Naive thymus-derived CD4-positive, alpha-beta T cell (primary cell): ENCODE results near the gene PTPRF. TPM values are rescaled to one million over a fixed set of nuclear protein-coding genes. Genes with fewer than 3 reads are reported as not detected.
"Not testable (repeated sequence)": the region's sequence is repeated elsewhere in the genome, so short reads cannot be mapped to it uniquely, and the experiment has no call there.

ENCODE experiments used
- ATAC-seq: fragments of 150-1000 bp; cut with Tn5 transposase; 2 replicates; pipeline ENCODE4 v1.10.0; 2021; ENCODE audit warnings: mild to moderate bottlenecking, moderate library complexity
- CTCF ChIA-PET: fragments of 350-600 bp; sonication (Branson Sonifier 250); formaldehyde crosslinking; loops from one replicate; lab custom pipeline; 2021; ENCODE audit warnings: antibody characterized with exemption; lab: Charles Lee
- POLR2A ChIA-PET: fragments of 350-600 bp; sonication (Branson Sonifier 250); formaldehyde crosslinking; loops from one replicate; lab custom pipeline; 2021; ENCODE audit warnings: antibody characterized with exemption, inconsistent platforms; lab: Charles Lee
- DNase-seq, 9 donors: peaks; one replicate each; pipeline versions ENCODE4 v3.0.0 to v3.0.0-alpha.2; 2020 to 2022; ENCODE audit warnings: mixed read lengths in 1 of 9
- H3K27ac ChIP-seq: one replicate; pipeline ENCODE4 v1.7.0; 2013; ENCODE audit warnings: mild to moderate bottlenecking, low read depth, low read length, moderate library complexity
- H3K27me3 ChIP-seq, 2 donors: one replicate each; pipeline ENCODE4 v1.7.0; 2013; ENCODE audit warnings: low read length in 2 of 2, mild to moderate bottlenecking in 2 of 2, moderate library complexity in 2 of 2; ENCODE audit not compliant: control insufficient read depth in 2 of 2, insufficient read depth in 2 of 2
- H3K36me3 ChIP-seq, 3 experiments: 1 replicate in 2 of 3; 2 replicates in 1 of 3; pipeline ENCODE4 v1.7.0; 2013; ENCODE audit warnings: low read length in 3 of 3, mild to moderate bottlenecking in 3 of 3, moderate library complexity in 1 of 3; ENCODE audit not compliant: insufficient read depth in 3 of 3, control insufficient read depth in 2 of 3
- H3K4me1 ChIP-seq, 2 donors: one replicate each; pipeline ENCODE4 v1.7.0; 2013; ENCODE audit warnings: low read length in 2 of 2, mild to moderate bottlenecking in 2 of 2, moderate library complexity in 1 of 2; ENCODE audit not compliant: control insufficient read depth in 2 of 2, insufficient read depth in 2 of 2
- H3K4me3 ChIP-seq: 2 replicates; pipeline ENCODE4 v1.7.0; 2013; ENCODE audit warnings: mild to moderate bottlenecking, low read length
- H3K9me3 ChIP-seq, 3 experiments: 1 replicate in 2 of 3; 2 replicates in 1 of 3; pipeline ENCODE4 v1.7.0; 2013; ENCODE audit warnings: low read length in 3 of 3; ENCODE audit not compliant: control insufficient read depth in 2 of 3
- H3K27ac Mint-ChIP-seq, 9 donors: one replicate each; pipeline ENCODE4 v1.8.0; 2020 to 2022; ENCODE audit warnings: mixed read lengths in 9 of 9, mild to moderate bottlenecking in 8 of 9, moderate library complexity in 5 of 9, inconsistent platforms in 2 of 9
- H3K27me3 Mint-ChIP-seq, 5 donors: one replicate each; pipeline ENCODE4 v1.8.0; 2021 to 2022; ENCODE audit warnings: mixed read lengths in 5 of 5, mild to moderate bottlenecking in 1 of 5
- H3K36me3 Mint-ChIP-seq, 5 donors: one replicate each; pipeline ENCODE4 v1.8.0; 2020 to 2022; ENCODE audit warnings: mixed read lengths in 5 of 5, mild to moderate bottlenecking in 3 of 5, inconsistent platforms in 1 of 5
- H3K4me1 Mint-ChIP-seq, 7 donors: one replicate each; pipeline ENCODE4 v1.8.0; 2020 to 2022; ENCODE audit warnings: mixed read lengths in 7 of 7, mild to moderate bottlenecking in 3 of 7, inconsistent platforms in 1 of 7
- H3K4me3 Mint-ChIP-seq, 10 donors: one replicate each; pipeline ENCODE4 v1.8.0; 2020 to 2022; ENCODE audit warnings: mild to moderate bottlenecking in 10 of 10, mixed read lengths in 10 of 10, moderate library complexity in 6 of 10, inconsistent platforms in 2 of 10
- H3K9me3 Mint-ChIP-seq, 11 donors: one replicate each; pipeline ENCODE4 v1.8.0; 2020 to 2022; ENCODE audit warnings: mixed read lengths in 11 of 11, mild to moderate bottlenecking in 4 of 11, inconsistent platforms in 1 of 11, moderate library complexity in 1 of 11
- intact Hi-C, 2 donors: fragments of 100-400 bp; cut with micrococcal nuclease; formaldehyde crosslinking; loops; one replicate each; pipeline ENCODE4 v1.15.1; 2023
- polyA plus RNA-seq, 2 donors: library from polyadenylated mRNA; unstranded; fragments of 300-500 nt; fragmentation: Illumina TruSeq; gene quantifications; one replicate each; pipeline ENCODE4 v1.2.3, GENCODE V29; 2021
- total RNA-seq, 6 experiments: library from RNA in 5 of 6; stranded (reverse) in 5 of 6; gene quantifications; 1 replicate in 5 of 6; 2 replicates in 1 of 6; pipeline ENCODE4 v1.2.3 and lab custom pipeline; 2021 to 2026

The PTPRF gene
- total and polyA plus RNA-seq, 7 experiments from 2014 or later = 0.49 to 2.3 (median 1.8) TPM; not detected in 4

DNA sequence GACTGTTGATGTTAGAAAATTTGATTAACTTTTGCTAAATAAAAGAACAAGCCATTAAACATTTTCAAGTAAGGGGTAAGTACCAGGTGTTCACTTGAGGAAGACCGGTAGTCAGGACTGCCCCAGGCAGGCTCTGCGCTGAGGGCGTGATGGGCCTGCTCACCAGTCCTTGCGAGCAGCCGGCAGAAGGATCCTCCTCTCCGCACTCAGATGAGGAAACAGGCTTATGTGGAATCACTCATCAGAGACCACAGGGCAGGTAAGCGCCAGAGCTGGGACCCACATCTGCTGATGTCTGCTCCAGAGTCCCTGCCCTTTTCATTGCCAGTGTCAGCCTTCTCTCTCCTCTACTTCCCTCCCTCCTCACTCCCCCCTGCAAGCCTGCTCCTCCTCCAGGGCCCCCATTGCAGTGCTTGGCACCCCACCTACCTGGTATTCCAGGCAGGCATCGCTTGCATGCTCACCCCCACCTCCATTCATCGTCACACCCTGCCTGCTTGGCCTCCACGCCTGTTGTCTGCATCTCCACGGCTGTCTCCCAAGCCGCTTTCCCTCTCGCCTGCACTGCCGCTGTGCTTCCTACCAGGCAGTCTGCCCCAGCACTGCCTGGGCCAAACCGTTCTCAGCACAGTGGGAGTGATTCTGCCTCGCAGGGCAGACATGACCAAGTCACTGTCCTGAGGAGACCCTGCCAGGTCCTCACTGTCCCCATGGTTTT, 94.5 kb downstream of the PTPRF start:
- DNase-seq = no peak
- no peaks in the 10 kb centered on the region for H3K9me3 ChIP-seq
- H3K27me3 ChIP-seq = no peaks in the 10 kb centered on the region
- Mint-ChIP-seq H3K27ac (no peak overlapping the region), H3K4me3 (no peak overlapping the region), H3K27me3 (peaks cover 0 to 4% (median 4%) of the 10 kb centered on the region in 5 donors), H3K9me3 (peaks cover 0 to 4% (median 0%) of the 10 kb centered on the region in 11 donors), H3K36me3 (peaks cover 0 to 3% (median 0%) of the 10 kb centered on the region in 5 donors), H3K4me1 (no peaks in the 10 kb centered on the region)
- no peak overlapping the region for H3K27ac ChIP-seq
- H3K4me1 ChIP-seq = no peaks in the 10 kb centered on the region
- intact Hi-C loops = no loop called here
- no peaks in the 10 kb centered on the region for H3K36me3 ChIP-seq
- ChIA-PET CTCF (no interaction called here), POLR2A (no interaction called here)
- H3K4me3 ChIP-seq = no peak overlapping the region
- ATAC-seq = no peak

DNA sequence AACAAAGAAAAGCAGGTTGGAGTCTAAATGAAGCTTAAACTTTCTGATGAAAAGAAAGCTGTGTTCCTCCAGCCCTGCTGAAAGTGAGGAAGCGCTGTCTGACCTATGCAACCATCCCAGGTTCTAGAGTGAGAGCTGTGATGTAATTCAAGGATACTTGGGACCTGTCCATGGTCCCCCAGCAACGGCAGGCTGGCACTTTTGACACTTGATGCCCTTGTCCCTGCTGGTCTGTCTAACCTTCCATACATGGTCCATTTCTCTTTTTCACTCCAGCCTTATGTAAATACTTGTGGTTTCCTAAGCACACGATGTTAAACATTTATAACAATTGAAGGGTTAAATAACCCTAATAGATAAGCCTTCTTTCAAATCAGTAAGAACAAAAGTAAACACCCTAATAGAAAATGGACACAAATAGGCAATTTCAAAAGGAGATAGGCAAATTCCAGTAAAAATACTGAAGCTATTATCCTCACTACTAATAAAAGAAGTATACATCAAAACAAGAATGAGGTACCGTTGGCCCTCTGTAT, 101.5 kb downstream of the PTPRF start:
- POLR2A ChIA-PET = no interaction called here
- H3K4me1 ChIP-seq = no peaks in the 10 kb centered on the region
- H3K4me1 Mint-ChIP-seq = no peaks in the 10 kb centered on the region

DNA sequence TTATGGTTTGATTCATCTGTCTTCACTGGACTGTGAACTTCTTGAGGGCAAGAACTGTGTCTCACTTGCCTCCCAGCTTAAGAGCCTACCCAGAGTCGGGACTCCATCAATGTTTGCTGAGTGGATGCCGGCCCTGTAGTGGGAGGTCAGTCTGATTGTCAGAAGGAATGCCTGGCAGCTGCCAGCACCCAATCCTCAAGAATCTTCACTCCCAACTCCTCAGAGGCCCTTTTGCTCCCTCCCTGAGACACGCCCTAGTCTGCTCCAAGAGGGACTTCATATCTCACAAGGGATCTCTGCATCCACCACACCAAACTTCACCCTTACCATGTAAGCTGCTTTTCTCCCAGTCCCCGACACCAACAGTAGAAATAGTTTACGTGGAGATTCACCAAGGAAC, 104.0 kb downstream of the PTPRF start:
- Histone ChIP-seq H3K27me3 (no peaks in the 10 kb centered on the region), H3K27ac (no peak overlapping the region), H3K36me3 (no peaks in the 10 kb centered on the region), H3K4me3 (no peak overlapping the region), H3K9me3 (no peaks in the 10 kb centered on the region), H3K4me1 (no peaks in the 10 kb centered on the region)
- intact Hi-C loops = no loop called here
- peaks cover 0 to 2% (median 0%) of the 10 kb centered on the region in 11 donors for H3K9me3 Mint-ChIP-seq
- H3K4me1 Mint-ChIP-seq = no peaks in the 10 kb centered on the region
- ChIA-PET CTCF (no interaction called here), POLR2A (no interaction called here)
- ATAC-seq (no peak), DNase-seq (no peak)
- no peak overlapping the region for H3K4me3 Mint-ChIP-seq
- H3K27me3 Mint-ChIP-seq = peaks cover 0 to 7% (median 0%) of the 10 kb centered on the region in 5 donors
- peaks cover 0 to 2% (median 0%) of the 10 kb centered on the region in 5 donors for H3K36me3 Mint-ChIP-seq
- H3K27ac Mint-ChIP-seq = no peak overlapping the region

More for the DNA sequence above, 101.5 kb downstream of the PTPRF start:
- CTCF ChIA-PET = no interaction called here
- H3K27me3 Mint-ChIP-seq = peaks cover 0 to 7% (median 0%) of the 10 kb centered on the region in 5 donors
- peaks cover 0 to 4% (median 0%) of the 10 kb centered on the region in 11 donors for H3K9me3 Mint-ChIP-seq
- Histone ChIP-seq H3K9me3 (no peaks in the 10 kb centered on the region), H3K27me3 (no peaks in the 10 kb centered on the region), H3K4me3 (no peak overlapping the region), H3K36me3 (no peaks in the 10 kb centered on the region), H3K27ac (no peak overlapping the region)
- no peak for ATAC-seq
- H3K36me3 Mint-ChIP-seq = peaks cover 0 to 3% (median 0%) of the 10 kb centered on the region in 5 donors
- H3K4me3 Mint-ChIP-seq = no peak overlapping the region
- H3K27ac Mint-ChIP-seq = no peak overlapping the region
- DNase-seq = no peak
- intact Hi-C loops = no loop called here

DNA sequence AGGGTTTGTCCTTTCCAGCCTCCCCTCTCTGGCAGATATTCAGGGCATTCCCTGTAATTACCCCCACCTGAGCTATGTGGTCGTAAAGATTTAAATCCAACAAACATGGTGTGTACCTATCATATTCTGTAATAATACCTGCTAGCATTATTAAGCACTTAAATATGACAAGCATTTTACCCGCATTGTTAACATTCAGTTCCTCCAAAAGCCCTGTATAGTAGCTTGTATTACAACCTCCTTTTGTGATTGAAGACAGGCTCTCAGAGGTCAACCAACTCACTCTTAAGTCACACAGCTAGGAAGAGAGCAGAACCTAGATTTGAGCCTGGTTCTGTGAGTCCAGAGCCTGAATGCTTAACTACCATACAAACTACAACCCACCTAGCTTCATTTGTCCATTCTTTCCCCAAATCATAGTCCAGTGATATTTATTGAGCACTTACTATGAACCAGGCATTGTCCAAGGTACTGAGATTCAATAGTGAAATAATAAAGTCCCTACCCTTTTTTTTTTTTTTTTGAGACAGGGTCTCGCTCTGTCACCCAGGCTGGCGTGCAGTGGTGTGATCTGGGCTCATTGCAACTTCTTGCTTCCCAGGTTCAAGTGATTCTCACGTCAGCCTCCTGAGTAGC, 105.4 kb downstream of the PTPRF start:
- Histone ChIP-seq H3K36me3 (no peaks in the 10 kb centered on the region), H3K4me1 (no peaks in the 10 kb centered on the region), H3K9me3 (no peaks in the 10 kb centered on the region), H3K4me3 (no peak overlapping the region), H3K27me3 (no peaks in the 10 kb centered on the region), H3K27ac (no peak overlapping the region)
- H3K4me3 Mint-ChIP-seq = no peak overlapping the region
- H3K27me3 Mint-ChIP-seq = peaks cover 0 to 12% (median 0%) of the 10 kb centered on the region in 5 donors
- intact Hi-C loops = no loop called here
- ATAC-seq (no peak), DNase-seq (no peak)
- POLR2A ChIA-PET = interaction anchor here (1.1 kb wide), 1 partner anchor 14 kb away, joined by 3 read pairs; the partner anchor contains the start of gene KDM4A
- H3K4me1 Mint-ChIP-seq = no peaks in the 10 kb centered on the region
- CTCF ChIA-PET = no interaction called here
- no peak overlapping the region for H3K27ac Mint-ChIP-seq
- H3K9me3 Mint-ChIP-seq = no peaks in the 10 kb centered on the region
- no peaks in the 10 kb centered on the region for H3K36me3 Mint-ChIP-seq

- ATAC-seq (no peak), DNase-seq (no peak)
- ChIA-PET POLR2A (no interaction called here), CTCF (no interaction called here)
- Mint-ChIP-seq H3K4me3 (no peak overlapping the region), H3K36me3 (no peaks in the 10 kb centered on the region), H3K27ac (no peak overlapping the region), H3K4me1 (no peaks in the 10 kb centered on the region), H3K27me3 (peaks cover 0 to 12% (median 0%) of the 10 kb centered on the region in 5 donors), H3K9me3 (no peaks in the 10 kb centered on the region)
- Histone ChIP-seq H3K27me3 (no peaks in the 10 kb centered on the region), H3K9me3 (no peaks in the 10 kb centered on the region), H3K36me3 (no peaks in the 10 kb centered on the region), H3K4me1 (no peaks in the 10 kb centered on the region), H3K4me3 (no peak overlapping the region), H3K27ac (no peak overlapping the region)
- intact Hi-C loops = no loop called here
These were observed 106.6 kb downstream of the PTPRF start for GRCh38 chr1:43637267-43637666.

GRCh38 chr1:43638381-43638780, 107.7 kb downstream of the PTPRF start:
- CTCF ChIA-PET = not testable (repeated sequence)

More at GRCh38 chr1:43638381-43638780, 107.7 kb downstream of the PTPRF start:
- H3K4me1 Mint-ChIP-seq, H3K27ac ChIP-seq, H3K27me3 ChIP-seq, DNase-seq, H3K9me3 ChIP-seq, H3K4me3 Mint-ChIP-seq, H3K4me3 ChIP-seq, H3K27ac Mint-ChIP-seq, POLR2A ChIA-PET, H3K4me1 ChIP-seq, H3K36me3 ChIP-seq, H3K9me3 Mint-ChIP-seq, ATAC-seq, intact Hi-C loops, H3K36me3 Mint-ChIP-seq: not testable (repeated sequence)
- H3K27me3 Mint-ChIP-seq = peaks cover 0 to 18% (median 0%) of the 10 kb centered on the region in 5 donors
